Kasumi-1 (cell line): ENCODE data around the gene PSMB3.

Experiments used
- DNase-seq, 2 experiments: peaks; one replicate each; lab custom pipeline; 2025; lab: John Stamatoyannopoulos, UW

The PSMB3 gene

DNA sequence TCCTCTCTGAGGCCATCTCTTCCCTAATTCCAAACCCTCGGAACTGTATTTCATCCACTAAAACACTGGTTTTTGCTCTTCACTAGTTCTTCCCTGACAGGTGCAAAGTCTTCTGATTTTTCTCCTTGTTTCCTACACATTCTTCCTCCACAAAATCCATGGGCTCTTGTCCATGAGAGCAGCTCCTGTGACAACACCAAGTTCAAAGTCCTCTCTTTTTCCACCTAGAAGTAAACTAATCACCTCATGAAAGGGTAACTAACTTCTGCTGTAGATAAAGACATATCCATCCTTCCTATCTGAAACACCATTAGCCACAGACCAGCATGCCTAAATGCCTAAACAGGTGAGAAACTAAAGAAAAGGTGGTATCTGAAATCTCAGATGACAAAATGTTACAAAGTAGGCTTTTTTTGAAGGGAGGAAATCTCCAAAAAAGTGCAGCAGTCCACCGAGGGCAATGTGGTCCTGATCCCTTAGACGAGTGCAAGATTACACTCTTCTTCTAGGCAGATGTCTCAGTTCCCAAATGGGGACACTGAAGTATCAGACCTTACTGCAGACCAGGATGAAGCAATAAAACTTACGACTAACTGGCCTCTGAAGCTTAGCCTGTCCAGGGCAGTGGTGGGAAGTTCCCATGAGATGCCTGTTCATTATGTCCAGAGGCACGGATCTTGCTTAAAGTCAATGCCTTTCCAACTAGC lies 44.1 kb downstream of the PSMB3 start:
- no peak for DNase-seq

DNA sequence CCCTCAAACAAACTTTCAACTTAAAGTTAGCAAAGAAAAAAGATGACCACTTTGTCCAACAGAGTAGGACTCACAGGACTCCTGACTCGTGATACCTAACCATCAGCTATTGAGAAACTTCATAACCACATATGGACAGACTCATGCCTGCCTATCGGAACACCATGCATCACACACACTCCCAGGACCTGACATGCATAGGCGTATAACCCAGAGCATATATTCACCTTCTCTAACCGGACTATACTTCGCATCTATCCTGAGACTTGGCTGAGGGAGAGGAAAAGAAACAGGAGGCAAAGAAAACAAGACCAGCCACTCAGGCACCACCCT lies 44.6 kb downstream of the PSMB3 start:
- no peak for DNase-seq

DNA sequence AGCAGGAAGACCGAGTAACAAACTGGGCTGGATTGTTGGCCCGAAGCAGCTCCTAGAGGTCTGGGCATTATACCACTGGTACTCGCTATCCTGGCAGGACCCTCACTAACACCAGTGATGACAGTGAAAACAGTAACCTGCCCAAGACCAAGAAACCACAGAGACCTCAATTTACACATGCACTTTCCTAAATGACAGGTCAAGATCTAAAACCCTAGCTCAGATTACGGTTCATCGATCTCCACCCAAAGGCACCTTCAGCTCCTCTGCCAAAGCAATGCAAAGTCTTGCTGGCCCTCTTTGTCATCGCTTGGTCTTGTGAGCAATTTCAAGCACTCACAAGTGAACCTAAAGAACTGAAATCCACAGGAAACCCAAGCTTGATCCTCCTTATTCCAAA lies 45.3 kb downstream of the PSMB3 start:
- DNase-seq = no peak

DNA sequence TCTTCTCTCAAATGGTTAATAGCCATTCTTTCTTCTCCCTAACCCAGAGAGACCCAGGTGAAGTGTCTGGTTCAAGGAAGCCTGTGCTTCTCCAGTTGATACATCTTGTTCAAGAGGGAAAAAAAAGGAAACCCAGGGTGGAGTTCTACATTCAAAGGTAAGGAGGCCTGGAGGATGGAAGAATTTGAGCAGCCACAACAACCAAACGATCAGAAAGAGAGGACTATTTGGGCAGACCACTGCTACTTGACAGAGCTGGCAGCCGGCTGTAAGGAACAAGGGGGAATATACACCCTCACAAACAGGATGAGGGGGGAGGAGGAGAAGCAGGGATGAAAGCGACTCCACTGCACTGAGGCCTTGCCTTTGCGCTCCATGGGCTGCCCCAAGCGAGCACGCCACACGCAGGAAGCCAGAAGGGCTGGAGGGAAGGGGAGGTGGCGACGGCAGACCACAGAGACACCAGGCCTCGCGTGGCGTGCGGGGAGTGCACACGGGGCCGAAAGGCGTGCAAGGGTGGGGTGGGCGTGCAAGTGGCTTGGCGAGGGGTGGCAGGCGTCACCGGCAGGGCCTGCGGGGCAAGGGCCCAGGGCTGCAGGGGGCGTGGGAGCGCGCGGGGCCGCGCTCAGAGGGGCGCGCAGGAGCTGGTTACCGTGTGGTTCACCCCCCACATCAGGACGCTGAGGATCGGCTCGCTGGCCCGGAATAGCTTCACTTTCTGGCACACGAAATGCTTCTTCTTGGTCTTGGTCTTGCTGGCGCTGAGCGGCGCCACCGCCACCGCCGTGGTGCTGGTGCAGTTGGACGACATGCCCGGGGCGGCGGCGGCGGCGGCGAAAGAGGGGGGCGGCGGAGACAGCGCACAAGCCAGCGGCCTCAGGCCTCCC lies 46.3 kb downstream of the PSMB3 start:
- DNase-seq = peak; percentile 69 to 71

DNA sequence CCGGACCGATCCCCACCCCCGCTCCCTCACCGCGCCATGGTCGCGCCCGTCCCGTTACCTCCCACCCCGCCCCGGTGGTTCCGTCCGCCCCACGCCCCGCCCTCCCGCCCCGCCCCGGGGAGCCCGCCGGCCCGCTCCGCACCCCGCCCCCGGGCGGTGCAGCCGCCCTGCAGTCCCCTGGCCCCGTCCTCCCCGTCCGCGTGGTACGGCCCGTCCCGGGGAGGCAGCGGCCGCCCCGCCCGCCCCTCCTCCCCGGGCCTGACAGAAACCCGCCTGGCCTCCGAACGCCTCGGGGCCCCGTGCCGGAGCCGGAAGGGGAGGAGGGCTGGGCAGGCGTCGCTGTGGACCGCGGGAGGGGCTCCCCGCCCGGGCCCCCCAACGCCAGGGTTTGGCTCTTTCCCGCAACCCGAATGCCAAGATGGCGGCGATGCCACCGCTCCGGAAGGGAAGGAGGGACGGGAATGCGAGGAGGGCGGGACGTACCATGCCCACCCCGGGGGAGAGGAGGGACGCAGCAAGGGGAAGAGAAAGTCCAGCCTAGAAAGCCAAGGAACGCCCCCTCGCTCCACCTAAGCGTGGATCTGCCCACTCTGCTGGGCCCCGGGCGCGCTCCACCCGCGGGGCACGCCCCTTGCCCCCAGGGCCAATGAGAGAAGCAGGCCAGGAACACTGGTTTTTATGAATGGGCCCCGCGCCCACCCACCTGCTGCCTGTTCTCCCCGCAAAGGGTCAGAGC lies 47.1 kb downstream of the PSMB3 start, which contains the start of gene PIP4K2B:
Gene PIP4K2B (minus strand): TSS at position 56 of the 736 bp plus-strand sequence. CDS start 132 bp downstream, outside the sequence.
- DNase-seq = peak; percentile 96

DNA sequence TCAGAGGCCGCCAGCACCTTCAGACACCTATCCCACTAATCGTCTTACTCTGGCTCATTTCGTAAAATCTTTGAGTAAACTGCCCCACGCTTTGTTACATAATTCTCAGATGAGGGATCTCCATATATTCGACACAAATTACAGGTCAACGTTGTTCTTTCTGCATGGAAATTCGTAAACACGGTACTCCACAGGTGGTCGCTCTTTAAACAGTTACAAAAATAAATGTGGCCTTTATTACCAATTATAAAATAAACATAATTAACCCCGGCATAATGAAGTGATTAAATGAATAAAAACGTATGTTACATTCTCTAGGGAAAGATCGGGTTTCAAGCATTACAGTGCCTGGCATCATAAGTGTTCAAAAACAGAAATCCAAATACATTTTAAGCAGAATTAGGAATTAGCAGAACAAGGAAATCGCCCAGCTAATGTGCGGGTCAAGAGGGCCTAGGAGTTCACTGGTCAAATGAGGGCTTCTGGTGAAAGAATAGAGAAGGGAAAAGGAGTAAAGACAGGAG lies 47.8 kb downstream of the PSMB3 start:
- peak in 1 of 2 experiments; percentile 34 for DNase-seq

DNA sequence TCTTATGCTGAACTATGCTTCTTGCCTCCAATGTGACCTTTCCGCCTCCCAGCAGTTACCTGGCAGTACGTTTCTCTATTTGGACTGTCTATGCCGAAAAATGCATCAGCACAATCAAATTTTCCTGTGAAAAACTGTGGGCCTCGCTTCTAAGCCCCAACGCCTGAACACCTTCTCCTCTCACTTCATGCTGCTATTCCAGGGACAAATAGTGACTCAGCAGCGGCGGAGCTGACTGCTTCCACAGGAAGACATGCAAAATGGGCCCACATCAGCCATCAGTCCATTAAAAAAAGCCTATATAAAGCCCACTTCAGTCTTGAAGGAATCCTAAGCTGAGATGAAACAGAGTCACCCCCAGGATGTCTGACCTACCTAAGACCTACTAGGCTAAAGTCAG lies 57.3 kb downstream of the PSMB3 start:
- DNase-seq = no peak
